ENCODE results near the gene DENR.
"Not testable (repeated sequence)": the region's sequence is repeated elsewhere in the genome, so short reads cannot be mapped to it uniquely, and the experiment has no call there.

Gene DENR, protein sequence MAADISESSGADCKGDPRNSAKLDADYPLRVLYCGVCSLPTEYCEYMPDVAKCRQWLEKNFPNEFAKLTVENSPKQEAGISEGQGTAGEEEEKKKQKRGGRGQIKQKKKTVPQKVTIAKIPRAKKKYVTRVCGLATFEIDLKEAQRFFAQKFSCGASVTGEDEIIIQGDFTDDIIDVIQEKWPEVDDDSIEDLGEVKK

DNA sequence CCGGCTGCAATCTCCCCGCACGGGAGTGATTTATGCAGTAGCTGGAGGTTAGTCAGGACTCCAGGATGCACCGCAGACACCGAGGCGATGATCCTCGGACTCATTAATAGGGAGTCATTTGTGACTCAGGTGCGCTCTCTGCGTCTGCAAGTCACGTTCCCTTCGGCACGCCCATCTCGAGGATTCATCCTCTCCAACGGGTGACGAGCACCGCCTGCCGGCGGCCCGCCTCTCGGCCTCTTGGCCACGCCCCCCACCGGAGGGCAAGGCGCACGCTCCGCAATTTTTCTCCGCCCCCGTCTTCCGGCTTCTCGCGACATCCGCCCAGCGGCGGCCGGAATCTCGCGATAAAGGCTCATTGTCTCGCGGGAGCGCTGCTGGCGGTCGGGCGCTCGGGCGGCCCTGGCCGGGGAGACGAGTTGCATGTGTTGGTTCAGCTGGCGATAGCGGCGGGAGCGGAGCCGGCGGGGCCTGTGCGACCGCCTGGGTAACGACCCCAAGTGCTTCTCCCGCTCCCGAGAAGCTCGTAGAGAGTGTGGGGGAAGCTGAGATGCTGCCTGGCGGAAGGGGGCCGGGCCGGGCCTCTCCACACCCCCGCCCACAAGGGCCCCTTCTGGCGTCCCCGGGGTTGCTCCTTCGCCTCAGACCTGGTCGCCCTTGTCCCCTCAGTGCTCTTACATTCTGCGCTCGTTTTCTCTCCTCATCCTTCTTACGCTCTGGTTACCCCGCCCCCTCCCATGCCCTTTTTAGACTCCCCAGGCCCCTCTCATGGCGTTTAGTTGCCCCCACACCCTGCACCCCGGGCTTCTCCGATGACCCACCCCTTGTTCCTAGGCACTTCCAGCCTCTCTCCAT, at the start of gene DENR:
Gene DENR (plus strand): TSS at position 361 of the 855 bp plus-strand sequence. CDS start 878 bp downstream, outside the sequence.
- DNase-seq (ENCODE audit: low spot score): peak; percentile 74

DNA sequence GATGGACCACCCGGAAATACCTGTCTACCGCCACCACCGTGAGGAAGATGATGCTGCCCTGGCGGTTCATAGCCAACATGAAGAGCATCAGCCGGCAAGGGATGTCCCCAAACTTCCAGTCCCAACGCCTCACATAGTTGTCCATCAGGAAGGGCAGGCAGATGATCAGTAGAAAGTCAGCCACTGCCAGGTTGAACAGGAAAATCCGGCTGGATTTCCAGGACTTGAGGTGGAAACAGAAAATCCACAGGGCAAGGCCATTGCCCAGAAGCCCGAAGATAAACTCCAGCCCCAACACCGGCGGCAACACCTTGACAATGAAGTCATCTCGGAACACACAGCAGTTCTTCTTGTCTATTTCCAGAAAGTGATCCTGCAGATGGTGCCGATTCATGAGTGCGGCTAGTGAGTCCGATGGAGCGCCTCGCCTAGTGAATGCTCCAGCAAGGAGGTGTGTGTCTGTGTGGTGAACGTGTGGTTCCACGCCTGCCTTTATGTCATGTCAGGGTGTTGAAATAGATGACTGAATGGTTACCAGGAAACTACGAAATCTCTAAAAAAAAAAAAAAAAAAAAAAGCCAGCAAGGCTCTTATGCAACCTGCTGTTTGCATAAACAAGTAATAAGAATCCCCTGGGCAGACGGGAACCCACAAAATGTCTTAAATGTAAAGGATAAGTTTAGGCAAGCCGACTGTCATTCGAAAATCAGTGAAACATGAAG, 49.6 kb upstream of the DENR start, which contains the start of gene HCAR2:
Gene HCAR2 (minus strand): TSS at position 468 of the 722 bp plus-strand sequence. CDS start 74 bp downstream, at position 394.
- not testable (repeated sequence) for DNase-seq (ENCODE audit: low spot score)

DNA sequence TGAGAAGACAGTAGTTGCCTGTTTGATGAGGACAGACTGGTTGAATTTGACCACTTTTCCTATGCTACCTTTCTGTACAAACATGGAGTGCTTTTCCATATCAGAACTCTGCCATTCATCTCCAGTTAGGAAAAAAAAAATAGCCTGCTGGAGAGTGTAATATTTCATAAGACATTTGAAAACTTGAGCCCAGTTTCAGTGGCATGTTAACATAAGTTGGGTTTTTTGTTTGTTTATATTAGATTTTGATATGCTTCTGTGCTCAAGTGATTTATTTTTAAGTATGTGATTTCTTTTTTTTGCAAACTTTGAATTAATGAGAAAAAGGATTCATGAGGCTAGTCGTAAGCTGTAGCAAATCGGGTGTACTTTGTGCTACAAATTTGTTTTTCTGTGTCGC, 48.8 kb upstream of the DENR start:
- DNase-seq (ENCODE audit: low spot score): not testable (repeated sequence)

DNA sequence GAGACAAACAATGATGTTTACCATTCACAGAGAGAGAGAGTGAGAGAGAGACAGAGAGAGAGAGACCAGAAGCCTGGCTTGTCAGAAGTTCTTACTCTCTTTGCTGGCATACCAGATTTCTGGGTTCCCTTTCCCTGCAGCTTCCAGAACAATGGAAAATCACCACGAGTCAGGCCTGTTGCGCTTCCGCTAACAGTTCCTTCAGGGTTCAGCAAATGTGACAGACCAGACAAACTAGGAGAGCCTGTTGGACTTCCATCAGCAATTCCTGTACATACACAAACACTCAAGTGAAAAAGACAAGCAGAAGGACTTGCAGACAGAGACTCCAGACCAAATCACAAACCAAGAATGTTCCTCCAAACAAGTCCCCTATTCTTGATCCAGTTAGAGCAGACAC, 43.3 kb upstream of the DENR start:
- not testable (repeated sequence) for DNase-seq (ENCODE audit: low spot score)

DNA sequence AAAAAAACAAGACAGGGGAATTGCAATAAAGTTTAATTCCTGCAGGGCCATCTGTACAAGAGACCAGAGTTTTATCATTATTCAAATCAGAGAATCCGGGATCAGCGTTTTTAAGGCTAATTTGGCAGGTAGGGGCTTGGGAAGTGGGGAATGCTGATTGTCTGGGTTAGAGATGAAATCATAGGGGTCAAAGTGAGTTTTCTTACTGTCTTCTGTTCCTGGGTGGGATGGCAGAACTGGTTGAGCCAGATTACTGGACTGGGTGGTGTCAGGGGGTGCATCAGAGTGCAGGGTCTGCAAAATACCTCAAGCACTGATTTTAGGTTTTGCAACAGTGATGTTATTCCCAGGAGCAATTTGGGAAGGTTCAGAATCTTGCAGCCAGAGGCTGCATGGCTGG, 42.3 kb upstream of the DENR start:
- DNase-seq (ENCODE audit: low spot score): not testable (repeated sequence)

DNA sequence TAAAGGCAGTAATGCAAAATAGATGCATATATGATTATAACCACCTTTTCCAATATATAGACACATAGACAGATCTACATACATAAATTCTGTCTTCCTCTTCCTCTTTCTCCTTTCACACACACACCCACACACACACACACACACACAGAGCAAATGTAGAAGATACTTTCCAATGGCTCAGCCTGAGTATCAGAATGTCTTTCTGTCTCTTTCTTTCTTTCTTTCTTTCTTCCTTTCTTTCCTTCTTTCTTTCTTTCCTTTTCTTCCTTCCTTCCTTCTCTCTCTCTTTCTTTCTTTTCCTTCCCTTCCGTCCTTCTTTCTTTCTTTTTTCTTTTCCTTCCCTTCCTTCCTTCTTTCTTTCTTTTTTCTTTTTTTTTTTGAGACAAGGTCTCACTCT, 41.4 kb upstream of the DENR start:
- not testable (repeated sequence) for DNase-seq (ENCODE audit: low spot score)

DNA sequence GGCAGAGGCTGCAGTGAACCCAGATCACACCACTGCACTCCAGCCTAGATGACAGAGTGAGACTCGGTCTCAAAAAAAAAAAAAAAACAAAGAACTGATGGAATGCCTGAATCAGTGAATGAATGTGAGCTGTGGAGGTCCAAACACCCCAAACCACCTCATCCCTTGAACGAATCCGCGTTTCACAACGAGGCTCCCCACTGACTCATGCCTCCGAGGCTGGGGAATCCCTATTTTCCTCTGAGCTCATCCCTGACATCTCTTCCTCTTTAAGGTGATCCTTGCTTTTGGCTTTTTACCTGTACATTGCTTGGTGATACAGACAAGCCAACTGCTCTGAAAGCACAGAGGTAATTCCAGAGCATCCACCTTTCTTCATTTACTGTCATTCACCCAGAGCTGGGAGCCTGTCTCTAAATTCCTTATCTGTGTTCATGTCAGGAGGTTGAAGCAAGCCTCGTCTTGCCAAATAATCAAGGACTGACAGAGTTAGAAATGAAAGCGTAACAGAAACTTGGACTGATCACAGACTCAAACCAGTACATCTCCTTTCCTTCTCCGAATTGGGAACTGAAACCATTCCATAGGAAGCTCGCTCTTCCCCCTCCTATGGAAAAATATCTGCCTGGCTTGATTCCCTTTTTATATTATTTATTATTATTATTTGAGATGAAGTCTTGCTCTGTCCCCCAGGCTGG, 39.0 kb upstream of the DENR start:
- not testable (repeated sequence) for DNase-seq (ENCODE audit: low spot score)

DNA sequence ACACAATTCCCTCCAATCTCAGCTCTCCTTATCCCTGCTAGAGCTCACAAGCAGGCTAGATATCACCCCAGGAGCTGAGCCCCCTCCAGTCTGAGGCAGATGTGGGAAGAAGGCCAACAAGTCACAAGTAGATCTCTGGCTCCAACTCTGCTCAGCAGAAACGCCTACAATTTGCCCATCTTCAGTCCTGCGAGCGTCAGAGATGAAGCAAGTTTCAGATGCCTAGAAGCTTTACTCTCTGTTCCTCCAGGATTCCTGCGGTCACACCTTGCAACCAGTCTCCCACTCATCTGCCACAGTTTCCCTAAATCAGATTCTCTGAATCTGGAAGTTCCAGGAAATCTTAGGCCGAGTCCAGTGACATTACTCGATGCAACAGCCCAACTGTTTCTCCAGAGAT, 37.4 kb upstream of the DENR start:
- not testable (repeated sequence) for DNase-seq (ENCODE audit: low spot score)

DNA sequence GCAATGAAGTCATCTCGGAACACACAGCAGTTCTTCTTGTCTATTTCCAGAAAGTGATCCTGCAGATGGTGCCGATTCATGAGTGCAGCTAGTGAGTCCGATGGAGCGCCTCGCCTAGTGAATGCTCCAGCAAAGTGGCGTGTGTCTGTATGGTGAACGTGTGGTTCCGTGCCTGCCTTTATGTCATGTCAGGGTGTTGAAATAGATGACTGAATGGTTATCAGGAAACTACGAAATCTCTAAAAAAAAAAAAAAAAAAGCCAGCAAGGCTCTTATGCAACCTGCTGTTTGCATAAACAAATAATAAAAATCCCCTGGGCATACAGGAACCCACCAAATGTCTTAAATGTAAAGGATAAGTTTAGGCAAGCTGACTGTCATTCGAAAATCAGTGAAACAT, 36.0 kb upstream of the DENR start, which contains the start of gene HCAR3:
Gene HCAR3 (minus strand): TSS at position 154 of the 400 bp plus-strand sequence. CDS start 74 bp downstream, at position 80.
- DNase-seq (ENCODE audit: low spot score): not testable (repeated sequence)

DNA sequence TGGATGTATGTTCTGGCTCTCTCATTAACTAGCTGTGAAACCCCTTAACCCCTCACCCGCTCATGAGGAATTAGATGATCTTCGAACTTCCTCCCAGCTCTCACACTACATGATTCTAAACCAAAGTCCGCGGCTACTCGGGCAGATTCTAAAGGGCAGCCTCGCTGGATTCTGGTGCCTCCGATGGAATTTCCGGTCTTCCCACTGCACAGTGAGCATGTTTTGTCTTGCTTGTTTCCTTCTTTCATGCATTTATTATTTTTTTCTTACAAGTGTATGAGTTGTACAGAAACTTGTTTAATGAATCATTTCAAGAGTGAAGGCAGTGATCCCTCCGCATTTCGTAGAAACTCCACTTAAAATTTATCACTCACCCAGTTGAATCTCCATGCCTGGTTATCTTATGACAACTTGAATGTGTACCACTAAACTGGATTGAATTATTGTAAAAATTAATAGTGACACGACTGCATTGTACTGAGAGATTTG, 31.5 kb upstream of the DENR start:
- DNase-seq (ENCODE audit: low spot score): no peak

DNA sequence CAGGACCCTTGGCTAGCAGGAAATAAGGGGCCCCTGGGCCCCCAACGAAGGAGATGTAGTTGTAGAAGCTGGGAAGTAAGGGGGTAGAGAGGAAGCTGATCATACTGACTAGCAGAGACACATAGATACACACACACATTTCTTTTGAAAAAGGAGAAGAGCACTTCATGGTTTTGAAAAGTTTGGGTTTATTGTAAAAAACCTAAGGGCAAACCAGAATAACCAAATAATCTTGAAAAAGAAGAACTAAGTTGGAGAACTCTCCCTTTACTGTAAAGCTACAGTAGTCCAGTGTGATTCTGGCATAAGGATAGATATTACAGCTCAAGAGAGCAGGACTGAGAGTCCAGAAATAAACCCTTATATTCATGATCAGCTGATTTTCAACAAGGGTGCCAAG, 30.2 kb upstream of the DENR start:
- DNase-seq (ENCODE audit: low spot score): no peak

DNA sequence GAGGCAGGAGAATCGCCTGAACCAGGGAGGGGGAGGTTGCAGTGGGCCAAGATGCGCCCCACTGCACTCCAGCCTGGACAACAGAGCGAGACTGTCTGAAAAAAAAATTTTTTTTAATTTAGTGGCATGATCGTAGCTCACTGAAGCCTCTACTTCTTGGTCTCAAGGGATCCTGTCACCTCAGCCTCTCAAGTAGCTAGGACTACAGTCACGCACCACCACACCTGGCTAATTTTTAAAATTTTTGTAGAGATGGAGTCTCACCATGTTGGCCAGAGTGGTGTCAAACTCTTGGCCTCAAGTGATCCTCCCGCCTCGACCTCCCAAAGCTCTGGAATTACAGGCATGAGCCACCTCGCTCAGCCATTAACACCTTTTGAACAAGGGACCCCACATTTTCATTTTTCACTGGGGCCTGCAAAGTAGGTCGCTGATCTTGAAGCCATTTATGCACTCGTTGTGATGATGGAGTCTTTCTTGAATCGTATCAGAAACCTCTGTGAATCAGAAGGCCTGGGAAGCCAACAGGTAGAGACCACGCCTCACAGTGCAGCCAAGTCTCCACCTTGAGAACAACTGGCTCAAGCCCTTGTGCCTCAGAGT, 27.9 kb upstream of the DENR start:
- DNase-seq (ENCODE audit: low spot score): no peak

DNA sequence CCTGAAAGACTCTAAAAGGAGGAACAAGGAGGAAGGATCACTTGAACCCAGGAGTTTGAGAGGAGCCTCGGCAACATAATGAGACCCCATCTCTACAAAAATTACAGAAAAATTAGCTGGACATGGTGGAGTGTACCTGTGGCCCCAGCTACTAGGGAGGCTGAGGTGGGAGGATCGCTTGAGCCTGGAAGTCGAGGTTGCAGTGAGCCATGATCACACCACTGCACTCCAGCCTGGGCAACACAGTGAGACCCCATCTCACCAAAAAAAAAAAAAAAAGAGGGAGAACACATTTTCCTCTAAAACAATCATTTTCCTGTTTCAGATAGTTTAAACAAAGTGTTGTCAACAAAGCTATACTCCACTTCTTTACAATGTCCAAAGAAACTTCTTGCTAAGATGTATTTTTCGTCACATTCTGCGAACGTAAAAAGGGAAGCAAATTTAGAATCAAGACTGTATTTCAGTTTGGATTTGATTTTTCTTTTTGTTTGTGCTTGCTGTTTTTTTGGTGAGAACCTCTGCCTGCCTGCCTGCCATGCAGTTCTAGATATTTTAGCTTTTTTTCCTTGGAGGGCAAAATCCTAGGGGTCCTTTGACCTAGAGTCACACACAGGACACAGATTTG, 27.1 kb upstream of the DENR start:
- no peak for DNase-seq (ENCODE audit: low spot score)

DNA sequence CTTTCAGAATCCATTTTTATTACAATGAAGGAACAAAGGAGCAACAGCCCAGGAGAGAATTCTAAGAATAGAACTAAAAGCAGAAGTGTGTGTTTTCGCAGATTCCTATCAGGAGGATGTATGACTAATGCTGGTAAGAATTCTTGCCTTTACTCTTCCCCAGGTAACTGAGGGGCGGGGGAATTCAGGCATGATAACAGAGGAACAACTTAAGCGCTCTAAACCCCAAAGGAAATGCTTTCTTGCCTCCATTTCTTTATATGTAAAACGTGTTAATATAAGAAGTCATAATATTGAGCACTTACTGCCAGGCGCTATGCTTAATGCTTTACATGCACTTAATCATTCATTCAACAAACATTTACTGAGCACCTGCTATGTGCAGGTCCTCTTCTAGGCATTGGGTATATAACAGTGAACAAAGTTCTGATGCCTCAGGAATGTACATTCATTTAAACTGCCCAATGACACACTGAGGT, 26.5 kb upstream of the DENR start:
- no peak for DNase-seq (ENCODE audit: low spot score)

DNA sequence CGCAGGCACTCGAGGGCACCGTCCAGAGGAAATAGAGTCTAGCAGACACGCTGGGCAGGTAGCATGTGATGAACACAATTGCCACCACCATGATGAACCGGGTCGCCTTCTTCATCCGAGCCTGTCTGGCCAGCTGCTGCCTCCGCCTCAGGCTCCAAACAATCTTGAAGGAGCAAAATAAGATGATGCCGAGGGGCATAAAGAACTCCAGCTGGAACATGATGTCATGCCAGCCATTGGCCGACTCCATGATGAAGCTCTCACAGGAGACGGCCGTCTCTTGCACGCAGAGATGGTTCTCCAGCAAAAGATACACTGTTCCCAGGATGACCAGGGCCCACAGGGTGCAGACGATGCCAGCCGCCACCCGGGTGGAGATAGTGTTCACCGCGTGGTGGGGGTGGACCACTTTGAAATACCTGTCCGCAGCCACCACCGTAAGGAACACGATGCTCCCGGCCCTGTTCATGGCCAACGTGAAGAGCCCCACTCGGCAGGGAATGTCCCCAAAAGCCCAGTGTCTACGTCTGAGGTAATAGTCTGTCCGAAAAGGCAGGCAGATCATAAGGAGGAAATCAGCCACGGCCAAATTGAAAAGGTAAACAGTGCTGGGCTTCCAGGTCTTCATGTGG, 22.9 kb upstream of the DENR start:
- DNase-seq (ENCODE audit: low spot score): no peak

DNA sequence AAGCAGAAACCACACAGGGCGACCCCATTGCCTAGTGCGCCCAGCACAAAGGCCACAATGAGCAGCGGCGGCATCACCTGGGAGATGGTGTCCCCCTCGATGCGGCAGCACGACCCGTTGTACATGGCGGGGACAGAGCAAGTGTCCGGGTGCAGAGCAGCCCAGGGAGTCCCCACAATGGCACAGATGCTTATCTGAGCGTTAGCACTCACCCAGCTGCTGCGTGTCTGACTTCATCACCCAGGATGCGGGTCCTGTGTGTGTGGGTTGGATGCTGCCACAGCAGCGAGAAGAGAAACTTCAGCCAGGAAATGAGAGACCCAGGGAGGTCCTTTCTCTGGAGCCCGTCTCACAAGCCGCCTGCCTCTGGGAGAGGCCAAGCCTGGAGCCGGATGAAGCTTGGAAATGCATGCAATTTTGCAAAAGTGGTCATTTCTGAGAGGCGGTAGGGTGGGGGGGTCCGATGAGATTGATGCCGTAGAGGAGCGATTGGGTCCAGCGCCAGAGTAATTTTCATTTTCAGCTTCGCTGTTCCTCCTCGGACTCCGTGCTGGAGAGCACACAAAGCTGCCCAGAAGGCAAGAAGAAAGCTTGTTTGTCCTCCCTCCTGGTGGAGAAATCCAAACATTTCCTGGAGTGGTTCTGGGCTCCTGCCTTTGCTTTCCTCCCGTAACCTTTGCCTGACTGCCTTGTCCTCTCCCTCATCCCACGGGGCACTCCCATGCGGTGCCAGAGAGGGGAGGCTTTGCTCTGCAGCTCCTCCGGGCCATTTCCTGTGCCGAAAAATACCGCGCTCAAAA, 22.2 kb upstream of the DENR start, which contains the start of gene HCAR1:
Gene HCAR1 (minus strand): TSS at position 630 of the 800 bp plus-strand sequence. CDS start 505 bp downstream, at position 125.
- peak; percentile 40 for DNase-seq (ENCODE audit: low spot score)

DNA sequence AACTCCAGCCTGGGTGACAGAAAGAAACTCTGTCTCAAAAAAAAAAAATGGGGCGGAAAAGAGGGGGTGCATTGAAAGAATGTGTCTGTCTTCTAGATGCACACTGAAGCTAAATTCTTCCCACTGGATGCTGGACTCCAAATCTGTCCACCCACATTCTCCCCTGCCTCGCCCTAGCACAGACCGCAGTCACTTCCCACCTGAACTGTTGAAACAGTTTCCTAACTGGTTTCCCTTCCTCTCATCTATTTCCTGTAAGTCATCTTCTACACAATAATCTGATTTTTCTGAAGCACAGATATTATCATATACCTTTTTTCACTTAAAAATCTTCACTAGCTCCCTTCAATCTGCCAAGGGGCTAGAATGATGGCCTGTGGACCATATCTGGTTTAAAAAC, 20.5 kb upstream of the DENR start:
- no peak for DNase-seq (ENCODE audit: low spot score)

DNA sequence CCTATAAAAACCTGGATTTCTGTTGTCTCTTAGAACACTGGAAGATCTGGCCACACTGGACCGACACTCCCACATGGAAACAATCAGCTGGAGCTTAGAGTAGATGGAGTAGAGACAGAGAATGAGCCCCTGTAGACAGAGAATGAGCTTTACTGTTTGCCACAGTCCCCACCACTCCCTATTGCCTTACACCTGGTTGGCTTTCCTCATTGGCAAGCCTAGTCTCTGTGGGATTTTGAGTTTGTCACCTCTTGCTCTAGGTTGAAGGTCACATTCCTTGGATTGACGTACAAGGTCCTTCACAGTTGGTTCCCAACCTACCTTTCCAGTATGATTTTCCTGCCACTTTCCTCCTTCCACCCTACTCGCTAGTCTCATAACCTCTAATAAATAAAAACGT, 20.0 kb upstream of the DENR start:
- no peak for DNase-seq (ENCODE audit: low spot score)

DNA sequence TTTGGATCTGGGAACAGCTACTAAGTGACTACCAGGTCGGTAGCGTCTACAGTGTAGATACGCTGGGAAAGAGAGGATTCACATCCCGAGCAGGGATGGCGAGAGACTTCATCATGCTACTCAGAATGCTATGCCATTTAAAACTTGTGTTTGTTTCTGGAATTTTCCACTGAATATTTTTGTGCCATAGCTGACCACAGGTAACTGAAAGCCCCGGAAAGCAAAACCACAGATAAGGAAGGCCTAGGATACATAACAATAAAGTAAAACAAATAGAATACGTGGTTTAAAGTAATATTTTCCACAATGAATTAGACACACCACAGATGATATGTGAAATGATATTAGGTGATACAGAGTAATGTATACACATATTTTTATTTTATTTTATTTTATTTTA, 14.1 kb upstream of the DENR start:
- no peak for DNase-seq (ENCODE audit: low spot score)

Measured in HuH-7.5 (cell line).